Fibroblast of lung (primary cell): ENCODE data around the gene KYAT1.

Experiments
- CTCF ChIP-seq, 2 donors: IDR thresholded peaks in 1 of 2; conservative IDR thresholded peaks in 1 of 2; 1 replicate in 1 of 2; 2 replicates in 1 of 2; pipeline ENCODE4 v1.5.1; 2011 to 2012; ENCODE audit warnings: low read length in 2 of 2, control low read depth in 1 of 2, inconsistent platforms in 1 of 2, low read depth in 1 of 2, mild to moderate bottlenecking in 1 of 2
- EZH2 ChIP-seq: IDR thresholded peaks from 2 replicates; pipeline ENCODE4 v1.5.1; 2012; ENCODE audit warnings: low read length, control low read depth, mild to moderate bottlenecking; ENCODE audit errors: missing control alignments

GRCh38 chr9:128884164-128884563 is 2.4 kb upstream of the KYAT1 start:
- TF ChIP-seq CTCF (conservative IDR thresholded peaks at IDR 0.05 in 1 of 2, IDR thresholded peaks at IDR 0.05 in 1 of 2; ENCODE audit: low read depth in 1 of 2, low read length in 2 of 2) (no peak), EZH2 (no peak)
